GM18867 (cell line): Measurements from ENCODE around the gene KIFAP3.
"Not testable (repeated sequence)": the region's sequence is repeated elsewhere in the genome, so short reads cannot be mapped to it uniquely, and the experiment has no call there.

ENCODE experiments used
- ATAC-seq: cut with Tn5 transposase; IDR thresholded peaks from one replicate; pipeline ENCODE4 v1.9.1; 2021; ENCODE audit warnings: mild to moderate bottlenecking, moderate library complexity; ENCODE audit not compliant: unreplicated experiment

Gene KIFAP3

GRCh38 chr1:169925505-169926482 lies 148.7 kb downstream of the KIFAP3 start:
- ATAC-seq: peak; percentile 72

- no peak for ATAC-seq
Observed at GRCh38 chr1:169924829-169925228, 149.7 kb downstream of the KIFAP3 start.

- ATAC-seq: no peak
Observed at GRCh38 chr1:169924063-169924462, 150.4 kb downstream of the KIFAP3 start.

- no peak for ATAC-seq
Observed at GRCh38 chr1:169921080-169921479, 153.4 kb downstream of the KIFAP3 start.

GRCh38 chr1:169918927-169919326 lies 155.6 kb downstream of the KIFAP3 start:
- ATAC-seq: no peak

GRCh38 chr1:169918220-169918619 lies 156.3 kb downstream of the KIFAP3 start:
- ATAC-seq: not testable (repeated sequence)

GRCh38 chr1:169915150-169915549 lies 159.3 kb downstream of the KIFAP3 start:
- no peak for ATAC-seq

GRCh38 chr1:169914531-169914930 lies 160.0 kb downstream of the KIFAP3 start:
- no peak for ATAC-seq

- ATAC-seq: no peak
Observed at GRCh38 chr1:169909499-169909898, 165.0 kb downstream of the KIFAP3 start.

GRCh38 chr1:169906938-169907337 lies 167.6 kb downstream of the KIFAP3 start:
- ATAC-seq: no peak

- no peak for ATAC-seq
Observed at GRCh38 chr1:169904834-169905233, 169.7 kb downstream of the KIFAP3 start.

GRCh38 chr1:169902751-169903150 lies 171.7 kb downstream of the KIFAP3 start:
- no peak for ATAC-seq

- ATAC-seq: no peak
Observed at GRCh38 chr1:169901115-169901514, 173.4 kb downstream of the KIFAP3 start.

- no peak for ATAC-seq
Observed at GRCh38 chr1:169900571-169900970, 173.9 kb downstream of the KIFAP3 start.

- ATAC-seq: no peak
Observed at GRCh38 chr1:169899519-169900217, 174.8 kb downstream of the KIFAP3 start.

- no peak for ATAC-seq
Observed at GRCh38 chr1:169896013-169896412, 178.5 kb downstream of the KIFAP3 start.

- no peak for ATAC-seq
Observed at GRCh38 chr1:169894424-169895145, 179.9 kb downstream of the KIFAP3 start.

GRCh38 chr1:169893645-169894423 lies 180.7 kb downstream of the KIFAP3 start, which contains the start of gene SCYL3:
TSS of gene SCYL3 (minus strand) at chr1:169893896. CDS start at chr1:169888840, 5,056 bp downstream.
- peak; percentile 86 for ATAC-seq

- ATAC-seq: no peak
Observed at GRCh38 chr1:169892927-169893644, 181.4 kb downstream of the KIFAP3 start.
